ENCODE results near the gene DENND11. TPM values are rescaled to one million over a fixed set of nuclear protein-coding genes. Genes with fewer than 3 reads are reported as not detected.

The DENND11 gene
- total and polyA plus RNA-seq, 10 of the 15 experiments (the other 5 are each of a cell fraction or from before 2014, with no cell fraction given) = 2.7 to 47.0 (median 26.6) TPM

GRCh38 chr7:141701489-141702046, 398 bp downstream of the DENND11 start (continued):
- 0 out of 2 replicates have a peak, but pooled peaks have one; percentile 50 for TF ChIP-seq BACH1 (IDR thresholded peaks at IDR 0.05; ENCODE audit: borderline replicate concordance)
- TF ChIP-seq NR2F1 (conservative IDR thresholded peaks at IDR 0.05) = peak; percentile 56
- no peak for TF ChIP-seq ZSCAN29 (IDR thresholded peaks at IDR 0.05)

DNA sequence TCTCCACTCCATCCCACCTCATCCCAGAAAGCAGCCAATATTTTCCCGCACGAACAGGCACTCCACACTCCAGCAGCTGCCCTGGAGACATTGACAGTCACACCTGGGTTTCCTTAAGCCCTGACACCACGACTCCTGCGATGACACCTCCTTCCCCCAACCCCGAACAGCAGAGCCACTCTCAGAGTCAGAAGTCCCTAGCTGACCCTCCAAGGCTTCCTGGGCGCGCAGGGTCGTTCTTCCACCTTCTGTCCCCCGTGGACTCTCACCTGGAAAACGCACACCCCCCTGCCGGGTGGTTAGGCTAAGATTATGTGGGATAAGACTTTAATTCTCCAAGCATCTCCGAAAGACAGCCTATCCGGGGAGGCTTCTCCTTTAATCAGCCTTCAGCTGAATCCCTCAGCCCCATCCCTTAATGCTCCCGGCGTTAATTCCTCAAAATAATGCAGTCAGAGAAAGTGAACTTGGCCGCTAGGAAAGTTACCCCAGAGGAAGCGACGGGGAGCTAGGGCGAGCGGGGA, 1.1 kb downstream of the DENND11 start:
- Histone ChIP-seq H3K9me3 (replicated peaks; ENCODE audit: control insufficient read depth, insufficient read depth, low read length) (no peaks in the 10 kb centered on the region), H2AFZ (ENCODE audit: control insufficient read depth, low read depth, low read length) (no peak overlapping the region), H3K27me3 (replicated peaks in 1 of 2; ENCODE audit: control insufficient read depth in 2 of 2, insufficient read depth in 2 of 2, low read length in 1 of 2) (peaks cover 0 to 2% of the 10 kb centered on the region in 2 experiments; a peak in 1 of 4 replicates), H3K4me2 (ENCODE audit: control insufficient read depth, insufficient read depth) (peak overlapping the region; percentile 72), H3K4me3 (peak overlapping the region; percentile 97), H3K9ac (ENCODE audit: control insufficient read depth, insufficient read depth, low read length) (peak overlapping the region; percentile 63), H3K27ac (ENCODE audit: control insufficient read depth, insufficient read depth) (peak overlapping the region; percentile 35; the same call in 1 of the 2 replicates), H3K4me1 (ENCODE audit: control insufficient read depth, insufficient read depth, low read length) (peaks cover 4% of the 10 kb centered on the region; the same call in 1 of the 2 replicates), H3K36me3 (ENCODE audit: control insufficient read depth in 2 of 2, insufficient read depth in 2 of 2, low read length in 1 of 2) (no peaks in the 10 kb centered on the region), H4K20me1 (ENCODE audit: control insufficient read depth, insufficient read depth) (no peaks in the 10 kb centered on the region), H3K79me2 (ENCODE audit: control insufficient read depth, insufficient read depth, low read length) (peaks cover 23% of the 10 kb centered on the region)
- ChIA-PET SMC1A (ENCODE audit: uncharacterized antibody, unreplicated experiment) (interaction anchor here (0.6 to 2.2 kb wide), 9 partner anchors 11 to 108 kb away, joined by 3 to 9 read pairs (median 3); no protein-coding TSS in a partner anchor), POLR2A (interaction anchor here (0.5 to 0.9 kb wide), 4 partner anchors 36 to 143 kb away, joined by 3 to 8 read pairs (median 3); partner anchors contain the start of gene SSBP1), CTCF (interaction anchor here (0.8 to 4.2 kb wide), 8 partner anchors 9 to 51 kb away, joined by 3 to 36 read pairs (median 6); partner anchors contain the start of gene SSBP1), RAD21 (ENCODE audit: unreplicated experiment) (interaction anchor here (1.0 to 3.7 kb wide), 6 partner anchors 9 to 52 kb away, joined by 3 to 16 read pairs (median 4); partner anchors contain the start of gene SSBP1)
- DNase-seq (ENCODE audit: low read depth, low spot score) (no peak), ATAC-seq (peak; percentile 51), FAIRE-seq (no peak)
- TF ChIP-seq RELB (IDR thresholded peaks at IDR 0.05; ENCODE audit: low read depth) = peak; percentile 52; the same call in 1 of the 2 replicates
- TF ChIP-seq HDGF (IDR thresholded peaks at IDR 0.05) = no peak
- TF ChIP-seq MLLT1 (IDR thresholded peaks at IDR 0.05) = 0 out of 2 replicates have a peak, but pooled peaks have one; percentile 25
- WGBS (ENCODE audit: insufficient coverage, insufficient replicate concordance, low lambda C conversion rate, missing lambda C conversion rate) = under 1% methylated on average over 16 of the region's 20 CpGs
- intact Hi-C loops (cut with micrococcal nuclease; ENCODE audit: unreplicated experiment) = loop anchor here (2.0 kb wide), 1 partner anchor 38 kb away; the partner anchor contains the start of gene SSBP1
- in situ Hi-C loops (cut with MboI) = no loop called here
- no TSS peak for BruUV-seq (replicated peaks)
